ENCODE results near the gene MEX3C.

DNA sequence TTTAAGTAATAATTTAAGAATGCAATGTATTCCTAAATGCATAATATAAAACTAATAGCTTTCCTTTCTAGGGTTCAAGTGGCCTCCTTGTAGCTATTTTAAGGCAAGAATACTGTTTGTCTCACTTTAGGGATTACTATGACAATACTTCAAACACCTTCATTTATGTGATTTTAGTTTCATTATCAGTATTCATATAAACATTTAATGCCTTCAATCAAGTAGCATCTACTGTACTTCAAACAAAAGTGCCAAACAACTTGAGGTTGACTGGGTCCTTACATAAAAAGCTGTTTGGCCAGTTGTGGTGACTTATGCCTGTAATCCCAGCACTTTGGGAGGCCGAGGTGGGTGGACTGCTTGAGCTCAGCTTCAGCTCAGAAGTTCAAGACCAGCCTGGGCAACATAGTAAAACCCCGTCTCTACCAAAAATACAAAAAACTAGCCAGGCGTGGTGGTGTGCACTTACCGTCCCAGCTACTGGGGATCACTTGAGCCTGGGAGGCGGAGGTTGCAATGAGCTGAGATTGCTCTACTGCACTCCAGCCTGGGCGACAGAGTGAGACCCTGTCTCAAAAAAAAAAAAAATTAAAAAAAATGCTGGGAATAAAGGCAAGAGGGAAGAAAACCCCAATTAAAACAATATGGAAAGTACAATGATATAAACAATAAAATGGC is 9.3 kb downstream of the MEX3C start:
- TF ChIP-seq, protein P1, sequence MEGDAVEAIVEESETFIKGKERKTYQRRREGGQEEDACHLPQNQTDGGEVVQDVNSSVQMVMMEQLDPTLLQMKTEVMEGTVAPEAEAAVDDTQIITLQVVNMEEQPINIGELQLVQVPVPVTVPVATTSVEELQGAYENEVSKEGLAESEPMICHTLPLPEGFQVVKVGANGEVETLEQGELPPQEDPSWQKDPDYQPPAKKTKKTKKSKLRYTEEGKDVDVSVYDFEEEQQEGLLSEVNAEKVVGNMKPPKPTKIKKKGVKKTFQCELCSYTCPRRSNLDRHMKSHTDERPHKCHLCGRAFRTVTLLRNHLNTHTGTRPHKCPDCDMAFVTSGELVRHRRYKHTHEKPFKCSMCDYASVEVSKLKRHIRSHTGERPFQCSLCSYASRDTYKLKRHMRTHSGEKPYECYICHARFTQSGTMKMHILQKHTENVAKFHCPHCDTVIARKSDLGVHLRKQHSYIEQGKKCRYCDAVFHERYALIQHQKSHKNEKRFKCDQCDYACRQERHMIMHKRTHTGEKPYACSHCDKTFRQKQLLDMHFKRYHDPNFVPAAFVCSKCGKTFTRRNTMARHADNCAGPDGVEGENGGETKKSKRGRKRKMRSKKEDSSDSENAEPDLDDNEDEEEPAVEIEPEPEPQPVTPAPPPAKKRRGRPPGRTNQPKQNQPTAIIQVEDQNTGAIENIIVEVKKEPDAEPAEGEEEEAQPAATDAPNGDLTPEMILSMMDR (IDR thresholded peaks at IDR 0.05; ENCODE audit: low read depth, low read length), result no peak
- no peak for TF ChIP-seq POLR2A (IDR thresholded peaks at IDR 0.05; ENCODE audit: extremely low read depth, insufficient read length)
